Activated CD8-positive, alpha-beta memory T cell treated with anti-CD3 and anti-CD28 coated beads, Interleukin-2, amount 50 U/mL, for 24 hours (primary cell): ENCODE data around the gene TYW3.

Experiments
- DNase-seq: peaks from one replicate; pipeline ENCODE4 v3.0.0-alpha.2; 2020; ENCODE audit errors: extremely low read depth

Gene TYW3, protein sequence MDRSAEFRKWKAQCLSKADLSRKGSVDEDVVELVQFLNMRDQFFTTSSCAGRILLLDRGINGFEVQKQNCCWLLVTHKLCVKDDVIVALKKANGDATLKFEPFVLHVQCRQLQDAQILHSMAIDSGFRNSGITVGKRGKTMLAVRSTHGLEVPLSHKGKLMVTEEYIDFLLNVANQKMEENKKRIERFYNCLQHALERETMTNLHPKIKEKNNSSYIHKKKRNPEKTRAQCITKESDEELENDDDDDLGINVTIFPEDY

DNA sequence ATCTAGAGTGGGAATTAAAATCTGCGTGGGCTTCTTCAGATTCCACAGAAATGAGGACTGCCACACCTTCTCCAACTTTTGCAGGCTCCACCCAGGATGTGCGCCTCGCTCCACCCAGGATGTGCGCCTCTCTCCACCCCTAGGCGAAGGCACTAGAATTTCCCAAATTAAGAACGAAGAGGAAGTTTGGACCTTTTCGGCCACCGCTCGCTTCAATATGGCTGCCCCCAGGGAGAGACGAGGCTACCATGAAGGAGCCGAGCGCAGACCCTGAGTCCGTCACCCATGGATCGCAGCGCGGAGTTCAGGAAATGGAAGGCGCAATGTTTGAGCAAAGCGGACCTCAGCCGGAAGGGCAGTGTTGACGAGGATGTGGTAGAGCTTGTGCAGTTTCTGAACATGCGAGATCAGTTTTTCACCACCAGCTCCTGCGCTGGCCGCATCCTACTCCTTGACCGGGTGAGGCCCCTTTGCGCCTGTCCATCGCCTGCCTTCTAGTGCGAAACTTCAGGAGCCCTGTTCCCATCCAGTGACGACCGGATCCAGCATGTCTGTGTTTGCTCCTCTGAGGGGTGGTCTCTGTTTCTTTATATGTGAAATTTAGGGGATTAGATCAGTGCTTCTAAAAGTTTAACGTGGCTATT lies at the start of gene TYW3, which contains the start of gene CRYZ:
TSS of gene TYW3 (plus strand) at position 193 of the 644 bp plus-strand sequence. CDS start at position 286, 93 bp downstream.
TSS of gene CRYZ (minus strand) at position 91 of the 644 bp plus-strand sequence. CDS start 8,229 bp downstream, outside the sequence.
- peak; percentile 75 for DNase-seq

DNA sequence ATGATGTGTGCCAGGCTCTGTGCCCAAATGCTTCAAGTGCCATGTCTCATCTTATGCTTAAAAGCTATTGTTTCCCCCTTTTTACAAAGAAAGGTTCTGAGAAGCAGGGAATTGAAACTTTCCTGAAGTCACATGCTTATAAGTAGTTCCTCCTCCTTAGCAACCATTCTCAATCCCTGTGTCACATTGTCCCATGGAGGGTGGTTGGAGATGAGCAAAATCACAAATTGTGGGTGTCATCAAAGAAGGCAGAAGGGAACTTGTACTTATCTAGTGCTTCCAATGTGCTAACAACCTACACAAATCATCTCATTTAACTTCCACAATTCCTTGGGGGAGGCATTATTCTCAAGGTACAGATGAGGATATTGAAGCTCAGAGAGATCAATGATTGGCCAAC lies 49.3 kb upstream of the TYW3 start:
- no peak for DNase-seq

DNA sequence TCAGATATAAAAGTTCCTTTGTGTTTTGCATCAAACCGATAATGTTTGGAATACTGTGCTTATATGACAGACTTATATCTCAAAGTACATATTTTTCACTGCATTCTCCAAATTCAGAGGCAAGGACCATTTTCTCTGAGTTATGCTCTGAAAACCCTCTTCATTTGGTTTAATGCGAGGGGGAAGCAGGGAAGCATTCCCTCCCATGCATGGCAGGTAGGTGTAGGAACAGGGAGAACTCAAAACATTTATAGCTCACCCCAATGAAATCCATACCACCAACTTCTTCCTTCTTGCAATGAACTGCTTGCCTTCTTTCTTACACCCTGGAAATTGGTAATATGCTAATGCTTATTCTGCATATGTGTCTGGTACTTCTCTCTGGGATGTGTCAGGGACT lies 48.7 kb upstream of the TYW3 start:
- no peak for DNase-seq

DNA sequence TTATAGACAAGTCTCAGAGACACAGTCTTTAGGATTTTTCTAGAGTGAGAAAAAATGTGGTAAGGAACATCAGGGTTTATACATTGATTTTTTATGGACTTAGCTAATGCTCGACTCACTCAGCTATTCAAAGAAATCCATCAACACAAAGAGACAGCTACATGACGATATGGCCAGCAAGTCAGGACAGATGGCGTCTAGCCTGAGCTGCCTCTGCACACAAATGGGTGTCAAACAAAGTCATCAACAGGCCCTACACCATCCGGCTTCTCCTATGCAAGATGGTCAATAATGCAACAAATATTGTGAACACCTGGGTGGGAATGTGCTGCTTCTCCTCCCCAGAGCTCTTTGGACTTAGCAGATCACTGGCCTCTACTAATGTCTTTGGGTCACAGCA lies 46.0 kb upstream of the TYW3 start:
- DNase-seq: no peak

DNA sequence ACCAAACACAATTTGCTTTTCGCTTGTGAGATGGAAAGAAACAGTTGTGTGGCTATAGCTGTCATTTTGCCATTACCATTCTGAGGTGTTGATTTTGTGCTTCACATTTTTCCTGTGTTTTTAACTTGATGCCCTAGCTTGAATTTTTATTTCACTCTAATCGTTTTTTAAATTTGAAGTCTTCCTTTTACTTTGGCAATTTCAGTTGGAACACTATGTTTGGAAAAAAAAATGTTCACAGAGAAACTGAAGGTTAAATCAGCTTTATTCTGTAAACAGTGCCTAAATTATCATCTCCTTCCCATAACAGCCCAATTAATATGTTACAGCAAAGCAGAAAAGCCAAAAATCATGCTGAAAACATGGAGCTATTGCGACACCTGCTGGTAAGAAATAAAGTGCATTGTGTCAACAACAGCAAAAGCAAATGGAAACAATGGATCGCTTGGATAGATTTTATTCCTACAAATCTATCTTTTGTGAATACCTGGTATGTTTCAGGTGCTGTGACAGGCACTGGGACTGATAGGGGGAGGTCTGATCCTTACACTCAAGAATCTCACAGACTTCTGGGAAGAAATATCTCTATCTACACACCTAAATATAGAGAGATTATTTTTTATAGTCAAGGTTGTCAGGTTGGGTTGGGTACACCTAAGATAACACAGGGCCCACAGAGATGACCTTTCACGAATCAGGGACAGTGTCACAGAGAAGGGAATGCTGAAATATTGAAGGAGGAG lies 43.2 kb upstream of the TYW3 start:
- DNase-seq: peak; percentile 14

DNA sequence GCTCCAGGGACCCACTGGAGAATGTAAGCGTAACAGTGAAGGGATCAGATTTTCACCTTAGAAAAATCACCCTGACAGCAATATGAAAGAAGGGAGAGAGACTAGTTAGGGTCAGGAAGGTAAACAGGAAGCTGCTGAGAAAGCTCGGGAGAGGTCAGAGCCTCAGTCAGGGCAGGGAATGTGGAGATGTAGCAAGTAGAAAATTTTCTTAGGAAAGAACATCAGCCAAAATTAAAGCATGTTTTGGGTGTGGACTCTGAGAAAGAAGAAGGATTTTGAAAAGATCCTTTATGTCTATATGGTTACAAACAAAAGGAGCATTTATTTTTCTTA lies 42.6 kb upstream of the TYW3 start:
- no peak for DNase-seq

DNA sequence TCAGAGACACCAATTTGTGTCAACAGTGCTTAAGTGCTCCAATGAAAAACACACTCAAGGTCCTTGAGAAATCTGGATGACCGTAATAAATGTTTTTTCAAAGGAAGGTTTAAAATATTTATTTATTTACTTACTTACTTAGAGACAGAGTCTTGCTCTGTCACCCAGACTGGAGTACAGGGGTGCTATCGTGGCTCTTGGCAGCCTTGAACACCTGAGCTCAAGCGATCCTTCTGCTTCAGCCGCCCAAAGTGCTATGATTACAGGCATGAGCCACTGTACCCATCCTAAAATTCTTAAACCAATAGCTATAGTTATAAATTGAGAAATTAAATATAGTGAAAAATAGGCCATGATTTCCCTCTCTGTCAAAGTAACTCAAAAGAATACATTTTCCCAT lies 42.0 kb upstream of the TYW3 start:
- no peak for DNase-seq

DNA sequence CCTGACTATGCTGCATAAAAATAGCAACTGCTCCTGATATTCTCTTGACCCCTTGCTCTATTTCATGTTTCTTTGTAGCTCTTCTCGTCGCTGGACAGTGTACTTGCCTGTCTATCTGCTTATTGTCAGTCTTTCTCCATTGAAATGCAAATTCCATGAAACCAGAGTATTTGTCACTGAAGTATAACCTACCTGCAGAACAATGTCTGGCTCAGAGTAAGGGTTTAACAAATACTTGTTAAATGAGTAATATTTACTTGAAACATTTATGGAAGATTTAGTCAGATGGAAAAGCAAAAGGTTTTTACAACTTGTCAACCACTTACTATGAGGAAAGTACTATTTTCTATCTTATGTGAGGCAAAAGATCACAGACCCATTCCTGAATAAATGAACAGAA lies 39.5 kb upstream of the TYW3 start:
- DNase-seq: no peak

DNA sequence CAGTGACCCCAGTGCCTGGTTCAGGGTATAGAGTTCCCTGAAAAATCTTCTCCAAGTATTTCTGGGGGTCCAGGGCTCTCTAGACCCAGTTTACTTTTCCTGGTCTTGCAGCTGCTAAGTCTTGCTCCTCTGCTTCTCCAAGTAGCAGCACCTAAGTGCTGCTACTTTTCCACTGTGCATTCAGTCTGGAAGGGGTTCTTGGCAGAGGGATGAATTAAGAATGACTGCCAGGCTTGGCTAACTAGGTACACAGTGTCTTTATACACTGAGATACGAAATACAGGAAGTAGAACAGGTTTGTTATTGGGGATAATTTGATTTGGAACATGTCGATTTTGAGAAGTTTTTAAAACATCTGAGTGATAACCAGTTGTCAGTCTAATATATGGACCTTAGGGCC lies 35.1 kb upstream of the TYW3 start:
- DNase-seq: no peak

DNA sequence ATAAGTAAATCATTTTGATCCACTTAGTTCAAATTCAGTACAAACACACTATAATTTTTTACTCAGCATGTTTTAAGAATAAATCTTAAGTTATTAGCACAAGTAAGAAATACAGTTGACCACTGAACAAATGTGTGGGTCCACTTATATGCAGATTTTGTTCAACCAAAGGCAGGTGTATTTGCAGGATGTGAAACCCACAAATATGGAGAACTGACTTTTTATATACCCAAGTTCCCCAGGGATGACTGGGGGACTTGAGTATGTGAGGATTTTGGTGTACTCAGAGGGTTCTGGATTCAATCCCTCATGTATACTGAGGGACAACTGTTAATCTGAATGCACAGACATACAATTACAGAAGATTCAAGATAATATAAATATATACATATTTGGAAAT lies 33.6 kb upstream of the TYW3 start:
- no peak for DNase-seq

DNA sequence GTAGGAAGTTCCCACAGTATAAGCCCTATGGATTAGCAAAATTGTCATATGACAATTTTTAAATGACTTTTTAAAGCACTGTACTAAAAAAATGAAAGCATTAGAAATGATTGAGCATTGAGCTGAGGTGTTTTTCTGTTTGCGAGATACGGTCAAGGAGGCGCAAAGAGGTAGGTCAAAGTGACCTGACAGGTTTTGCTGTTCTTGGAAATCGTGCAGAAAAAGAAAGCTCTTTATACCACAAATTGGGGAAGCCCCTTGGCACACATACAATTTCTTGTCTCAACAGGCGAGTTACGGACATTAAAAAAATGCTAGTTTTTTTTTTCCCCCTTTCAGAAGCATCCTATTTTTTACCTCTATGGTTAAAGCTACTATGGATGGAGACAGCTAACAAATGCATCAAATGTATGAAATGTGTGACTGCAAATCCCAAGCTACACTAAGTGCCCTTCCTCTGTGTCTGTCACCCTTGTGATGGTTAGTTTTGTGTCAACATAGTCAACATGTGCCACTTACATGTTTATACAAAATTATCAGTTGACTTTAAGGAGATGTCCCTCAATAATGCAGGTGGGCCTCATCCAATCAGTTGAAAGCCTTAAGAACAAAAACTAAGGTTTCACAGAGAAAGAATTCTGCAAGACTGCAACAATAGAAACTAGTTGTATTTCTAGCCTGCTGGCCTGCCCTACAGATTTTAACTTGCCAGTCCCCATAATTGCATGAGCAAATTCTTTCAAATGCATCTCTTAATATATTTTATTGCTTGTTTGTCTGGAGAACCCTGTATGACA lies 29.4 kb upstream of the TYW3 start:
- no peak for DNase-seq

DNA sequence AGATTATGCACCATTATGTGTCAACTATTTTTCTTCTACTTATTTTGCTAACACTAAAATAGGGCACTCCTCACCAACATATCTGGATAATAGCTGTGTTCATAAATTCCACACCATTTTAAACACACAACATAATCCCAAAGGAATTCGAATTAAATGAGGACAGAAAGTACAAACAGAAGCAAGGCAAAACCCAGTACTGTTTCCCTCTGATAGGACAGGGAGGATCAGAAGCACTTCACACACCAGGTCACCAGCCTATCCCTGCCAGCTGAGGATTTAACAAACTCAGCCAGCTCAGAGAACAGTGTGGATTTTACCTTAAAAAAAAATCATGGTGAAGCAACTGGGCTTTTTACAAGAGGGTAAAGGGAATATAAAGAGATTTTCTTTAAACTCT lies 20.1 kb upstream of the TYW3 start:
- DNase-seq: no peak

DNA sequence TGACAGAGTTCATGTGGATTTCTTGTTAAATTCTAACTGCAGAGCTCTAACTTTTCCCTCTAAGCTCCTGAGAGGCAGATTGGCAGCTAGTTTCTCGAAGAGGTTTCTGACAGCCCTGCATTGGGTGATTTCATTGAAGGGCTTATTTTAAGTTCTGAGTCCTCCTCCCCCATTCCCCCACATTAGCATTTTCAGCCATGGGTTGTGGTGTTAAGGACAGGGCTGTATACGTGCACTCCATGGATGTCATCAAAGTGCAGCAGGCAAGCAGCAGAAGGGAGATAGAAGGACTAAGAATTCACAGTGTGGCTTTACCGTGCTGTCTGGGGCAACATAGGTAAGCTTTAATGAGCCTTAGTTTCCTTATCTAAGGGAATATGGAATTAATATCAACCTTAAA lies 19.1 kb upstream of the TYW3 start:
- DNase-seq: no peak

DNA sequence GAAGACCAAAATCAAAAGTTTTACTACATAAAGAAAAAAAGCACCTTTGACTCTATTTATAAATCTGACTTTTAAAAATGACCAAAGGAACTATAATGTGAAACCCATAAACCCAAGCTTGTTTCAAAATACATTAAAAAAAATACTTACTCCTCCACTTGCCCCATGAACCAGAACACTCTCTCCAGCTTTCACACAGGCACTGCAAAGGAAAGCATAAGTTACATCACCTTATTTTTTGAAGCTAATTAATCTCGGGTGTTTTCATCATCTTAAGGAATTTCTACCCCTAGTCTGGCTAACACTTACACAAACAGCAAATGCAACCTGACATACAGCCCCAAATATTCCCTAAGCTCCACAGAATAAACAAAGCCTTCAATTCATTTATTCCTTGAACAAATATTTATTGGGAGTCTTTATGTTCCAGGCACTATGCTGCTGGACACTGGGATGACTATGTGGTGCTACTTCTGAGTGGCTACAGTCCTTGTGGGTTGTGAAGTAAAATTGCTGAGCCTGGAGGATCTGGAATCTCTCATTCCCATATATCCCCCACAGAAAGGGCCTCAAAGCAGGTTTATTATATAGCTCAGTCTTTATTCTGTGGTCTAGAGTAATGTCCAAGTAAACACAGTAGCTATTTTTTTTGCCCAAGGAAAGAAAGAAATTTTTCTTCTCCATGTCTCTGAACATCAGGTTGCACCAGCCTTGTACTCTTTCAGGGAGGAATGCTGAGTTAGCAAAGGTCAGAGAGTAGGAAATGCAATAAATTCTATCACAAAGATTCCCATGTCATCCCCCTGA lies 18.3 kb upstream of the TYW3 start:
- no peak for DNase-seq

DNA sequence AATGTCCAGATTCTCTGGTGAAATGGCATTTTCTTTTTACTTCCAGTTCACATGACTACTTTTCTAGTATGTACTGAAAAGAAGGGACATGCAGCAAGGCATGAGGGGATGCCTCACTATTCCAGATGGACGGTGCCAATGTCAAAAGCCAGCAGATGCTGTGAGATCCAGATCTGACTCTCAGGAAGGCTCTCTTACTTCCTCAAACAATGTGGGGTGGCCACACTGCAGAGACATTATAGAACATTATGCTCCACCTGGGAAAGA lies 17.8 kb upstream of the TYW3 start:
- DNase-seq: no peak

DNA sequence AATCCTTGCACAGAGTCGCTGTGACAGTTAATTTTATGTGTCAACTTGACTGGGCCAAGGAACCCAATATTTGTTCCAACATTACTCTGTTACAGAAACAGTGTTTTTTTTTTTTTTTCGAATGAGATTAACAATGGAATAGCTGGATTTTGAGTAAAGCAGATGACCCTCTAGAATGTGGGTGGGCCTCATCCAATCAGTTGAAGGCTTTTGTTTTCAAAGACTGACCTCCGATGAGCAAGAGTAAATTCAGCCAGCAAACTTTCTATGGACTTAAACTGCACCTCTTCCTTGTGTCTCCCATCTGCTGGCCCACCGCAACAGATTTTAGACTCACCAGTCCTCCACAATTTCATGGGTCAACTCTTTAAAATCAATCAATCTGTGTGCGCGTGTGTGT lies 17.1 kb upstream of the TYW3 start:
- DNase-seq: no peak

DNA sequence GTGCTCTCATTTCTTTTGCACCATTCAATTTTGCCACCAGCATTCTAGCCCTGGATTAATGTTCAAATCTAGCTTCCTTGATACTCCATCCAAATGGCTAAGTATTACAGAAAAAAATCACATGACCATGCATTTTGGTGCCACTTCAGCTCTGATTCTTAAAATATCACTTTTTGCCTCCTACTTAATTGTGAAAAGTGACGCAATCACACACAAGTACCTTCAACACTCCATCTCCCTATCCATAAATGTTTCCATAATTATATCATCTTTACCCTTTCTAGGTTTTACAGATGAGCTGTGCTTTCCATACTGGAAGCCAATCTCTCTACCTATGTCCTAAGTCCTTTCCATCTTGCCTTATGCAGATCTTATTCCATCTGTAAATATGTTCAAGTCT lies 16.1 kb upstream of the TYW3 start:
- no peak for DNase-seq

DNA sequence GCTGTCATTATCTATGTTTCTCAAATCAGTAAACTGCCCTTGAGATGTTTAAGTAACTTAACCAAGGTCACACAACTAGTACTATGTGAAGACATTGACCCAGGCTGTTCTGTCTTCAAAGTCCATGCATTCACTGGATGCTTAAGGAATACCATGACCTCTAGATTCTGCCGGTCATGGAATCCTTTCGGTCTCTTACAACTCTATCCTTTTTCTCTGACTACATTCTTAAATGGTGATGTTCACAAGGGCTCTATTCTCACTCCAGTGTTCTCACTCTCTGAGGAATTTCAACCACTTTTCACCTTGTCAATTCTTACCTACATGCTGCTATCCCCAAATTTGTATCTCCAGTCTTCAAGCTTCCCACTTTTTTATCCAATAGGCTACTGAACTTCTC lies 15.3 kb upstream of the TYW3 start:
- no peak for DNase-seq

DNA sequence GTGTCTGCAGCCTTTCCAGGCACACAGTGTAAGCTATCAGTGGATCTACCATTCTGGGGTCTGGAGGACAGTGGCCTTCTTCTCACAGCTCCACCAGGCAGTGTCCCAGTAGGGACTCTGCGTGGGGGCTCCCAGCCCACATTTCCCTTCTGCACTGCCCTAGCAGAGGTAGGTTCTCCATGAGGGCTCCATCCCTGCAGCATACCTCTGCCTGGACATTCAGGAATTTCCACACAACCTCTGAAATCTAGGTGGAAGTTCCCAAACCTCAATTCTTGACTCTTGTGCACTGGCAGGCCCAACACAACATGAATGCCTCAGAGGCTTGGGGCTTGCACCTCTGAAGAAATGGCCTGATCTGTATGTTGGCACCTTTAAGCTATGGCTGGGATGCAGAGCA lies 6.9 kb upstream of the TYW3 start:
- DNase-seq: no peak

DNA sequence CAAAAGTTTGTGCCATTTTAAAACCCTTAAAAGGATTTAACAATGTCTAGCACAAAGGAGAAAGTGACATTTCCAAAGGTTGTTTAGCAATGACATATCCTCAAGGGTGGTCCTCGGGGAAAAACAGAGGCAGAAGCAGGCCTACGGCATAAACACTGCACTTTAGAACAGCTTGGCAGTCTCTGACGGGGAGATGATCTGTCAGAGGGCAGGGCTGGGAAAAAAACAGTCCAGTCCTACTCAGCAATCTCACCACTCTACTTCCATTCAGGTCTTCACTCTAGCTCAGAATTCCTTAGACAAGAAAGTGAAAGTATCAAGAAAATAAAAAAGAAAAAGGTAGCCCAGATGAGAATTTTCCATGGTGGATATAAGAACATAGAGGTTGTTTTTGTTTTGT lies 4.2 kb upstream of the TYW3 start:
- no peak for DNase-seq

DNA sequence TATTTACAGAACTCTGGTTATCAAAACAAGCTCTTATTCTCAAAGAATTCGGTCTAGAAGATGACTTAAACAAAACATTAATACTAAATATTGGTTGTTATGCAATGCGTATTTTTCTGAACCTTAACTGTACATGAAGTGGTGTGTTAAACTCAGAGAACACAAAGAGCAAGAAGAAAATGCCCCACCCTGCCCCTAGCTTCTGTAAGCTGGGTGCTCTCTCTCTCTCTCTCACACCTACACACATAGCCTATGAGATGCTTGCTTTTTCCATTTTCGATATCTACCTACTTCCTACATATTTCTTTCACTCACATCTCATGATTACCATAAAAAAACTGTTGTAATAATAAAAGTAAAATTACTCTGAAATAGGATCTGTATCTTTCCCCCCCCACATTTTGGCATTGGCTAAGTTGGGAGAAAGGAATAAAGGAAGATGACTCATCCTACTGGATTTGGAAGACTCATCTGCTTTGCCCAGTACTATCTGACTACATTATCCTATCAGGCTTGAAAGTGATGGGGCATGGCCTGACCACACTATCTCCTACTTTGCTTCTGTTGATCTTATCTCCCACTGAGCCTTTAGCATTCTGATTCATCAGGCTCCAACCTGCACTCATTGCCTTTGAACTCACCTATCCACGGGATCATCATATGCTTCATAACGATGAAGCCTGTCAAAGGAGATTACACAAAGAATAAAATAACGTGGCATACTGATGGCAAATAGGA lies 3.0 kb upstream of the TYW3 start:
- DNase-seq: no peak
